Upper lobe of left lung (tissue), 4 donors: ENCODE data around the gene LIN7B.

ENCODE experiments used
- POLR2A ChIP-seq, 4 donors: fragments of 450-650 bp; IDR thresholded peaks; one replicate each; pipeline ENCODE4 v1.5.1; 2016 to 2017; ENCODE audit warnings: antibody characterized with exemption in 4 of 4, mild to moderate bottlenecking in 2 of 4
- POLR2AphosphoS5 ChIP-seq, 2 donors: sonication (generic); formaldehyde crosslinking; IDR thresholded peaks; one replicate each; pipeline ENCODE4 v1.5.1; 2017; ENCODE audit warnings: antibody characterized with exemption in 2 of 2
- TF ChIP-seq, protein P1 (sequence below), 6 experiments: fragments of 450-650 bp in 4 of 6; fragments of 200-600 bp in 2 of 6; sonication (generic) in 2 of 6; IDR thresholded peaks; one replicate each; pipeline ENCODE4 v1.5.1; 2016 to 2019; ENCODE audit warnings: antibody characterized with exemption in 6 of 6

DNA sequence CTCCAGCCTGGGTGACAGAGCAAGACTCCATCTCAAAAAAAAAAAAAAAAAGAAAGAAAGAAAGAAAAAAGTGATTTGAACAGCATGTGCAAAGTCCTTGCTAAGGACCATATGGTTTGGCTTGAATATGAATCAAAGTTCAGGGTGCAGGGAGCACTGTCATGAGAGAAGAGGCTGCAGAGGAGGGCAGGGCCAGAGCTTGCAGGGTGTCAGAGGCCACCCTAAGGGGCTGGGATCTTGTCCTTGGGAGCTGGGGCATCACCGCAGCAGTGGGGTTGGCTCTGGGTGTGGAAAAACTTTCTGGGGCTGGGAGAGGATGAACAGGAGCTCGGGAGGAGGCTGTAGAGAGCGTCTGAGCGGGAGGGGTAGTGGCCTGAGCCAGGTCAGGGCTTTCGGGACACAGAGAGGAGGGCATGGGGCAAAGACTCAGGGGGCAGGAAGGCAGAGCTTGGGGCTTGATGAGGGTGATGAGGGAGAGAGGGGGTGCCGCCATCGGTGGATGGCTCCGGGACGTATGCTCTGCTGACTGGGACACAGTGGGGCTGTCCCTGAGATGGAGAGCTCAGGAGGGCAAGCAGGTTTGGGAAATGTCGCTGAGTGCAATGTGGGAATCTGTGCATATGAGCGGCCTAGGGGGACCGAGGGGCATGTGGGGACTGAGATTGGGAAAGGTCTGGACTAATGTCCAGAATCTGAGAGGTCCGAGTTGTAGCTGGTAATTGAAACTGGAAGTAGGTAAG is 46.5 kb downstream of the LIN7B start:
- TF ChIP-seq, protein P1, sequence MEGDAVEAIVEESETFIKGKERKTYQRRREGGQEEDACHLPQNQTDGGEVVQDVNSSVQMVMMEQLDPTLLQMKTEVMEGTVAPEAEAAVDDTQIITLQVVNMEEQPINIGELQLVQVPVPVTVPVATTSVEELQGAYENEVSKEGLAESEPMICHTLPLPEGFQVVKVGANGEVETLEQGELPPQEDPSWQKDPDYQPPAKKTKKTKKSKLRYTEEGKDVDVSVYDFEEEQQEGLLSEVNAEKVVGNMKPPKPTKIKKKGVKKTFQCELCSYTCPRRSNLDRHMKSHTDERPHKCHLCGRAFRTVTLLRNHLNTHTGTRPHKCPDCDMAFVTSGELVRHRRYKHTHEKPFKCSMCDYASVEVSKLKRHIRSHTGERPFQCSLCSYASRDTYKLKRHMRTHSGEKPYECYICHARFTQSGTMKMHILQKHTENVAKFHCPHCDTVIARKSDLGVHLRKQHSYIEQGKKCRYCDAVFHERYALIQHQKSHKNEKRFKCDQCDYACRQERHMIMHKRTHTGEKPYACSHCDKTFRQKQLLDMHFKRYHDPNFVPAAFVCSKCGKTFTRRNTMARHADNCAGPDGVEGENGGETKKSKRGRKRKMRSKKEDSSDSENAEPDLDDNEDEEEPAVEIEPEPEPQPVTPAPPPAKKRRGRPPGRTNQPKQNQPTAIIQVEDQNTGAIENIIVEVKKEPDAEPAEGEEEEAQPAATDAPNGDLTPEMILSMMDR (IDR thresholded peaks at IDR 0.05): no peak
- TF ChIP-seq POLR2AphosphoS5 (IDR thresholded peaks at IDR 0.05) (no peak), POLR2A (IDR thresholded peaks at IDR 0.05) (no peak)
